GM19238 (cell line): ENCODE data around the gene TECPR2.
A peak's percentile ranks its signal among the peaks of the same experiment; 100 is the strongest.
"Not testable (repeated sequence)": the region's sequence is repeated elsewhere in the genome, so short reads cannot be mapped to it uniquely, and the experiment has no call there.

Experiments
- DNase-seq: peaks from one replicate; pipeline ENCODE4 v3.0.0; 2011; ENCODE audit warnings: low spot score; ENCODE audit not compliant: insufficient read length

TECPR2 gene

GRCh38 chr14:102523569-102524450, 161.1 kb downstream of the TECPR2 start:
- no peak for DNase-seq

- peak; percentile 100 for DNase-seq
Measured at GRCh38 chr14:102524451-102525218, 161.9 kb downstream of the TECPR2 start.

- DNase-seq, result no peak
Measured at GRCh38 chr14:102525219-102525928, 162.6 kb downstream of the TECPR2 start.

GRCh38 chr14:102525929-102526497, 163.3 kb downstream of the TECPR2 start:
- no peak for DNase-seq

- no peak for DNase-seq
Measured at GRCh38 chr14:102528431-102529170, 165.9 kb downstream of the TECPR2 start.

GRCh38 chr14:102530828-102531478, 168.2 kb downstream of the TECPR2 start:
- DNase-seq, result no peak

- no peak for DNase-seq
Measured at GRCh38 chr14:102532204-102532658, 169.5 kb downstream of the TECPR2 start.

- no peak for DNase-seq
Measured at GRCh38 chr14:102537981-102538601, 175.3 kb downstream of the TECPR2 start.

GRCh38 chr14:102538602-102539543, 176.1 kb downstream of the TECPR2 start:
- DNase-seq, result no peak

- no peak for DNase-seq
Measured at GRCh38 chr14:102539544-102540314, 177.0 kb downstream of the TECPR2 start.

- DNase-seq, result no peak
Measured at GRCh38 chr14:102540315-102541028, 177.7 kb downstream of the TECPR2 start.

GRCh38 chr14:102541029-102541491, 178.3 kb downstream of the TECPR2 start:
- not testable (repeated sequence) for DNase-seq

- DNase-seq, result no peak
Measured at GRCh38 chr14:102541771-102542170, 179.0 kb downstream of the TECPR2 start.

- DNase-seq, result no peak
Measured at GRCh38 chr14:102544046-102544746, 181.5 kb downstream of the TECPR2 start.

- no peak for DNase-seq
Measured at GRCh38 chr14:102544747-102545460, 182.2 kb downstream of the TECPR2 start.
